Loucy (cell line): ENCODE data around the gene SIX4.

Experiments
- H2AFZ ChIP-seq: fragments of 200-600 bp; sonication (generic); 2 replicates; pipeline ENCODE4 v1.6.0; 2016; ENCODE audit warnings: antibody characterized with exemption, mild to moderate bottlenecking, low read length, moderate library complexity
- H3F3A ChIP-seq: fragments of 200-600 bp; 2 replicates; pipeline ENCODE4 v1.6.0; 2016; ENCODE audit warnings: antibody characterized with exemption, low read depth, mild to moderate bottlenecking
- H3K27me3 ChIP-seq: fragments of 200-600 bp; sonication (generic); 2 replicates; pipeline ENCODE4 v1.6.1; 2014; ENCODE audit warnings: low read length, mild to moderate bottlenecking; ENCODE audit not compliant: insufficient read depth, poor library complexity, severe bottlenecking
- H3K36me3 ChIP-seq: fragments of 200-600 bp; sonication (generic); 2 replicates; pipeline ENCODE4 v1.6.1; 2016; ENCODE audit warnings: low read length; ENCODE audit not compliant: insufficient read depth
- H3K4me1 ChIP-seq: fragments of 200-600 bp; sonication (generic); 2 replicates; pipeline ENCODE4 v1.5.1; 2014; ENCODE audit warnings: low read length, mild to moderate bottlenecking; ENCODE audit not compliant: insufficient read depth, poor library complexity, severe bottlenecking
- H3K4me2 ChIP-seq: fragments of 200-600 bp; sonication (generic); 2 replicates; pipeline ENCODE4 v1.6.0; 2014; ENCODE audit warnings: antibody characterized with exemption, low read length, low read depth, mild to moderate bottlenecking; ENCODE audit not compliant: poor library complexity, severe bottlenecking
- H3K4me3 ChIP-seq: fragments of 200-600 bp; sonication (generic); 2 replicates; pipeline ENCODE4 v1.5.1; 2014; ENCODE audit warnings: low read length, mild to moderate bottlenecking, mixed read lengths; ENCODE audit not compliant: poor library complexity, severe bottlenecking
- H3K79me2 ChIP-seq: fragments of 200-600 bp; sonication (generic); 2 replicates; pipeline ENCODE4 v1.6.1; 2014; ENCODE audit warnings: low read length; ENCODE audit not compliant: insufficient read depth
- H3K9ac ChIP-seq: fragments of 200-600 bp; sonication (generic); 2 replicates; pipeline ENCODE4 v1.6.0; 2014; ENCODE audit warnings: mild to moderate bottlenecking, low read depth, low read length, moderate library complexity; ENCODE audit not compliant: poor library complexity, severe bottlenecking
- H3K9me2 ChIP-seq: fragments of 200-600 bp; sonication (generic); replicated peaks from 2 replicates; pipeline ENCODE4 v1.6.1; 2016; ENCODE audit warnings: low read depth, low read length, mixed read lengths
- H3K9me3 ChIP-seq: fragments of 200-600 bp; sonication (generic); 2 replicates; pipeline ENCODE4 v1.6.1; 2014; ENCODE audit warnings: mild to moderate bottlenecking, antibody characterized with exemption, low read length, low read depth; ENCODE audit not compliant: insufficient read depth
- H4K20me1 ChIP-seq: fragments of 200-600 bp; sonication (generic); 2 replicates; pipeline ENCODE4 v1.6.0; 2014; ENCODE audit warnings: antibody characterized with exemption, low read length, mild to moderate bottlenecking; ENCODE audit not compliant: insufficient read depth, poor library complexity, severe bottlenecking
- CTCF ChIP-seq: fragments of 200-600 bp; sonication (generic); conservative IDR thresholded peaks from 2 replicates; pipeline ENCODE4 v1.5.1; 2014; ENCODE audit warnings: mild to moderate bottlenecking, antibody characterized with exemption, low read length
- EZH2phosphoT487 ChIP-seq: fragments of 200-600 bp; IDR thresholded peaks from 2 replicates; pipeline ENCODE4 v1.6.1; 2018; ENCODE audit warnings: antibody characterized with exemption, mild to moderate bottlenecking, moderate library complexity, borderline replicate concordance

Gene SIX4

DNA sequence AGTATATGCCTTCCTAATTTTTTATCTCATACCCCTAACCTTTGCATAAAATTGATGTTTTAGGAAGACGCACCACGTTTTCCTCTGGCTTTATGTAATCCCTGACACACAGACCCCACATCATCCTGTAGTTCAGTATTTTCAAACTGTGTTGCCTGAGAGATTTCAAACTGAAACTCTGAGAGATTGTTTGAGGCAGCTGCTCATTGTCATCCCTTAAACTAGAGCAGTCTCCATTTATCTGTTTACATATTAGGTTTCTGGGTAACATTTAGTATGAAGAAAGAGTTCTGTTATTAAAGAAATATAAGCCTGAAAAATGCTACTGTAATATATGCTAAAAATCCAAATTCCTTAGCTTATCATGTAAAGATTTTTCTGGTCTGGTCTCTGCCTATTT lies 34.7 kb upstream of the SIX4 start:
- TF ChIP-seq EZH2phosphoT487, result no peak
- no peak for TF ChIP-seq CTCF

GRCh38 chr14:60757567-60758002 lies 33.4 kb upstream of the SIX4 start:
- peaks cover 83% of the 10 kb centered on the region for H3K4me1 ChIP-seq
- H3K9ac ChIP-seq, result peak overlapping the region; percentile 28
- no peaks in the 10 kb centered on the region for H3K27me3 ChIP-seq
- H2AFZ ChIP-seq, result no peak overlapping the region
- peak overlapping the region; percentile 70 for H3K4me2 ChIP-seq
- H3K9me2 ChIP-seq, result no peaks in the 10 kb centered on the region
- no peaks in the 10 kb centered on the region for H4K20me1 ChIP-seq
- peaks cover 9% of the 10 kb centered on the region for H3F3A ChIP-seq
- no peaks in the 10 kb centered on the region for H3K9me3 ChIP-seq
- TF ChIP-seq CTCF, result no peak
- peaks cover 85% of the 10 kb centered on the region for H3K79me2 ChIP-seq
- no peak overlapping the region for H3K4me3 ChIP-seq
- no peaks in the 10 kb centered on the region for H3K36me3 ChIP-seq

More for the DNA sequence above, 34.7 kb upstream of the SIX4 start:
- no peak overlapping the region for H2AFZ ChIP-seq
- no peaks in the 10 kb centered on the region for H3K27me3 ChIP-seq
- H3K4me3 ChIP-seq, result peak overlapping the region; percentile 42
- no peaks in the 10 kb centered on the region for H3K9me3 ChIP-seq
- peaks cover 4% of the 10 kb centered on the region for H3F3A ChIP-seq
- H3K9ac ChIP-seq, result peak overlapping the region; percentile 52
- no peaks in the 10 kb centered on the region for H3K9me2 ChIP-seq
- peak overlapping the region; percentile 70 for H3K4me2 ChIP-seq
- peaks cover 90% of the 10 kb centered on the region for H3K79me2 ChIP-seq
- no peaks in the 10 kb centered on the region for H3K36me3 ChIP-seq
- H4K20me1 ChIP-seq, result no peaks in the 10 kb centered on the region
- H3K4me1 ChIP-seq, result peaks cover 72% of the 10 kb centered on the region

DNA sequence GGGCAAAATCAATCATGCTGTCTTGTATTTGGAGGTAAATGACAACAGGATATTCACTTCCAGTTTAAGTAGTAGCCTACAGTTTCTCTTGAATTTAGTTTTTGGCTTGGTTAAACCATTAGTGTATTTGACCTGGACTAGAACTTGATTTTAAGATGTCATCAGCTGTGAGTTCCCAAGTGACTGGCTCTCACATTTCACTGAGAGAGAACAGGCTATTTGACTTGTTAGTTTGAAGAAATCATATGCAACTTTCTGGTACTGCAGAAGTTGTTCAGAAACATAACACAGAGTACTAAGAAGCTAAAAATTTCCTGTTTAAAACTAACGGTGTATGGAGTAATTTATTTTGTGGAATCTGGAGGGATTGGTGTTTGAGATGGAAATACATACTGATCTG lies 32.7 kb upstream of the SIX4 start:
- peak overlapping the region; percentile 70 for H3K4me2 ChIP-seq
- H3K36me3 ChIP-seq, result no peaks in the 10 kb centered on the region
- H3K9ac ChIP-seq, result peak overlapping the region; percentile 28
- no peaks in the 10 kb centered on the region for H4K20me1 ChIP-seq
- H3K4me1 ChIP-seq, result peaks cover 84% of the 10 kb centered on the region
- peaks cover 80% of the 10 kb centered on the region for H3K79me2 ChIP-seq
- H3K9me2 ChIP-seq, result no peaks in the 10 kb centered on the region
- no peak overlapping the region for H3K4me3 ChIP-seq
- TF ChIP-seq EZH2phosphoT487 (no peak), CTCF (no peak)
- H2AFZ ChIP-seq, result no peak overlapping the region
- no peaks in the 10 kb centered on the region for H3K9me3 ChIP-seq
- peaks cover 9% of the 10 kb centered on the region for H3F3A ChIP-seq
- H3K27me3 ChIP-seq, result no peaks in the 10 kb centered on the region
